Measurements from ENCODE around the gene COL9A2. TPM values are rescaled to one million over a fixed set of nuclear protein-coding genes. Genes with fewer than 3 reads are reported as not detected.

Gene COL9A2
- polyA plus RNA-seq, 2 donors, result 0.54 to 1.3 TPM

GRCh38 chr1:40305871-40306270, 11.2 kb downstream of the COL9A2 start:
- Histone ChIP-seq H3K36me3 (ENCODE audit: control insufficient read depth in 2 of 2, insufficient read depth in 2 of 2, low read length in 1 of 2) (no peaks in the 10 kb centered on the region), H3K4me1 (ENCODE audit: control insufficient read depth in 2 of 2, insufficient read depth in 2 of 2, low read length in 1 of 2) (peaks cover 0 to 3% of the 10 kb centered on the region in 2 donors), H3K27ac (ENCODE audit: low read depth in 2 of 2, low read length in 1 of 2) (no peak overlapping the region), H3K4me3 (ENCODE audit: low read depth in 1 of 2, low read length in 2 of 2) (no peak overlapping the region), H3K9me3 (ENCODE audit: control insufficient read depth in 2 of 2, insufficient read depth in 1 of 2, low read depth in 1 of 2, low read length in 1 of 2) (no peaks in the 10 kb centered on the region), H3K27me3 (ENCODE audit: control insufficient read depth in 1 of 2, insufficient read depth in 2 of 2, low read length in 2 of 2) (no peaks in the 10 kb centered on the region)
- WGBS, 2 donors, result 79 to 91% methylated on average over 2 of the region's 2 CpGs

GRCh38 chr1:40305451-40305850, 11.6 kb downstream of the COL9A2 start:
- Histone ChIP-seq H3K4me3 (ENCODE audit: low read depth in 1 of 2, low read length in 2 of 2) (no peak overlapping the region), H3K27ac (ENCODE audit: low read depth in 2 of 2, low read length in 1 of 2) (no peak overlapping the region), H3K4me1 (ENCODE audit: control insufficient read depth in 2 of 2, insufficient read depth in 2 of 2, low read length in 1 of 2) (peaks cover 0 to 3% of the 10 kb centered on the region in 2 donors), H3K27me3 (ENCODE audit: control insufficient read depth in 1 of 2, insufficient read depth in 2 of 2, low read length in 2 of 2) (no peaks in the 10 kb centered on the region), H3K36me3 (ENCODE audit: control insufficient read depth in 2 of 2, insufficient read depth in 2 of 2, low read length in 1 of 2) (no peaks in the 10 kb centered on the region), H3K9me3 (ENCODE audit: control insufficient read depth in 2 of 2, insufficient read depth in 1 of 2, low read depth in 1 of 2, low read length in 1 of 2) (no peaks in the 10 kb centered on the region)
- 77 to 78% methylated on average over 5 of the region's 5 CpGs for WGBS, 2 donors

GRCh38 chr1:40303790-40304189, 13.3 kb downstream of the COL9A2 start:
- Histone ChIP-seq H3K27me3 (ENCODE audit: control insufficient read depth in 1 of 2, insufficient read depth in 2 of 2, low read length in 2 of 2) (no peaks in the 10 kb centered on the region), H3K4me3 (ENCODE audit: low read depth in 1 of 2, low read length in 2 of 2) (no peak overlapping the region), H3K36me3 (ENCODE audit: control insufficient read depth in 2 of 2, insufficient read depth in 2 of 2, low read length in 1 of 2) (no peaks in the 10 kb centered on the region), H3K27ac (ENCODE audit: low read depth in 2 of 2, low read length in 1 of 2) (no peak overlapping the region), H3K4me1 (ENCODE audit: control insufficient read depth in 2 of 2, insufficient read depth in 2 of 2, low read length in 1 of 2) (no peaks in the 10 kb centered on the region), H3K9me3 (ENCODE audit: control insufficient read depth in 2 of 2, insufficient read depth in 1 of 2, low read depth in 1 of 2, low read length in 1 of 2) (no peaks in the 10 kb centered on the region)
- 59 to 65% methylated on average over 30 to 33 of the region's 33 CpGs for WGBS, 2 donors

DNA sequence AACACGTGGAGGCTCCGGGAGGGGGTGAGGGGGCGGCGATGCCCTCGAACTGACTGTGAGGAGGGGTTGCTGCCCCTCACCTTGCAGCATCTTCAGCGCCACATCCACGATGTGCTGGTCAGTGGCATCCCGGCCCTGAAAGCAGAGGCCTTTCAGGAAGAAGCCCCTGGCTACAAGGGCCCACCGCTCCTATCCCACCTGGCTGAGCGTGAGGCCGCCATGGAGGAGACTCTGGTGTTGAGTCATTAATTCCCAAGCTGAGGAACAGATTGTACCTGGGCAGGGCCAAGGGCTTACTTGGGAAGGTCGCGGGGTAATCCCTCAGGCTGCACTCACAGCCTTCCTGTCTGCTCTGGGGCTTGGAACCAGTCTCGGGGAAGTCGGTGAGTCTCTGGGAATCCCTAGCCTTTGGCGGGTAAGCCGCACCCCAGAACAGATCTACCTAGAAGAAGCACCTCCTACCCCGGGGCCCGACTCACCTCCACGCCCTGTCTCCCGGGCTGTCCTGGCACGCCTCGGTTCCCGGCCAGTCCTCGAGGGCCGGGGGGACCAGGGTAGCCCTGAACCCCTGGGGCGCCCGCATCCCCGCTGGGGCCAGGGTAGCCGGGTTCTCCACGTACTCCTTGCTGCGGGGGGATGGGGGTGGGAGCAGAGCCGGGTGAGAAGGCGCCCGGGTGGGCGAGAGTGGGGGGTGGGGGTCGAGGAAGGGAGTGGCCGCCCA, 13.9 kb downstream of the COL9A2 start:
- Histone ChIP-seq H3K9me3 (ENCODE audit: control insufficient read depth in 2 of 2, insufficient read depth in 1 of 2, low read depth in 1 of 2, low read length in 1 of 2) (no peaks in the 10 kb centered on the region), H3K27ac (ENCODE audit: low read depth in 2 of 2, low read length in 1 of 2) (no peak overlapping the region), H3K4me1 (ENCODE audit: control insufficient read depth in 2 of 2, insufficient read depth in 2 of 2, low read length in 1 of 2) (no peaks in the 10 kb centered on the region), H3K4me3 (ENCODE audit: low read depth in 1 of 2, low read length in 2 of 2) (no peak overlapping the region), H3K36me3 (ENCODE audit: control insufficient read depth in 2 of 2, insufficient read depth in 2 of 2, low read length in 1 of 2) (no peaks in the 10 kb centered on the region), H3K27me3 (ENCODE audit: control insufficient read depth in 1 of 2, insufficient read depth in 2 of 2, low read length in 2 of 2) (no peaks in the 10 kb centered on the region)
- WGBS, 2 donors, result 65 to 66% methylated on average over 34 to 38 of the region's 38 CpGs

DNA sequence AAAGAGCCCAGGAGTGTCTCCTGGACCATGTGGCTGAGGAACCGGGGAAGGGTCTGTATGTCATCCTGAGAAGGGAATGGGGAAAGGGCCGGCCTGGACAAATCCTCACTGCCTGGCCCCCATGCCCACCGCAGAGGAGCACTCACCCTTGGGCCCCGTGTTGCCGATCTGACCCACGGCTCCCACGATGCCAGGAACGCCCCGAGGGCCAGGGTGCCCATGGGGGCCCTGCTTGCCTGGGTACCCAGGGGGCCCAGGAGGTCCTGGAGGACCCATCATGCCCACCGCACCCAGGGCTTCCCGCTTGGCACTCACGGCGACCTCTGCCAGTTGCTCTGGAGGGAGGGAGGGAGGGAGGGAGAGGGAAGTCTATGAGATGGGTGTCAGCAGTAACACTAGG, 14.6 kb downstream of the COL9A2 start:
- H3K4me3 ChIP-seq (ENCODE audit: low read depth in 1 of 2, low read length in 2 of 2), result no peak overlapping the region
- no peak overlapping the region for H3K27ac ChIP-seq (ENCODE audit: low read depth in 2 of 2, low read length in 1 of 2)
- 91 to 93% methylated on average over 13 of the region's 13 CpGs for WGBS, 2 donors
- H3K36me3 ChIP-seq (ENCODE audit: control insufficient read depth in 2 of 2, insufficient read depth in 2 of 2, low read length in 1 of 2), result no peaks in the 10 kb centered on the region
- no peaks in the 10 kb centered on the region for H3K27me3 ChIP-seq (ENCODE audit: control insufficient read depth in 1 of 2, insufficient read depth in 2 of 2, low read length in 2 of 2)
- H3K9me3 ChIP-seq (ENCODE audit: control insufficient read depth in 2 of 2, insufficient read depth in 1 of 2, low read depth in 1 of 2, low read length in 1 of 2), result no peaks in the 10 kb centered on the region
- no peaks in the 10 kb centered on the region for H3K4me1 ChIP-seq (ENCODE audit: control insufficient read depth in 2 of 2, insufficient read depth in 2 of 2, low read length in 1 of 2)

DNA sequence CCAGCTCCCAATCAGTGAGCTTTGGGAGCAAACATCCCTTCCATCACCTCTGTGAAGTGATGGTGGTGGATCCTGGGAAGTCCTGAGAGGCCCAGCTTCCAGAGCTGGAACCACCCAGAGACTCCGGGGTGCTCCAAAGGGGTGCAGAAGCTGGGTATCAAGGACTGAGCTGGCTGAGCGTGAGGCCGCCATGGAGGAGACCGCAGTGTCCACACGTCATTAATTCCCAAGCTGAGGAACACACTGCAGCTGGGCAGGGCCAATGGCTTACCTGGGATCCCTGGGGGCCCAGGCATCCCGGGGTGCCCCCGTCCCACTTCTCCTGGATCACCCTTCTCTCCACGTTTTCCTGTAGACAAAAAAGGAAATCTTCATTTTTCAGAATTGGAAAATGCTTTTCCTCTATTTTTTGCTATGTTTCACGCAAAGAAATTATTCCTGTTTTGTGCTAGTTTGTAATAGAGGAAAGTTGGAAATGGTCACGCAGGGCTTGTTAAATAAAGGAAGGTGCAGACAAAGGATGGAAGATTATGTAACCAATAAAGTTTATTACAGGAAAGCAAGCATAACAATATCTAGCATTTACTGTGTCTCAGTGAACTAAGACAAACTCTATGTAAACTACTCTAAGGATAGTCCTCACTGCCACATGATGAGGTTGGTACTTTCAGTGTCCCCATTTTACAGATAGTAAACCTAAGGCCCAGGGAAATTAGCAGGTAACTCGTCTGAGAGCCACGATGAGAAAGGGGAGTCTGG, 15.4 kb downstream of the COL9A2 start:
- Histone ChIP-seq H3K36me3 (ENCODE audit: control insufficient read depth in 2 of 2, insufficient read depth in 2 of 2, low read length in 1 of 2) (no peaks in the 10 kb centered on the region), H3K9me3 (ENCODE audit: control insufficient read depth in 2 of 2, insufficient read depth in 1 of 2, low read depth in 1 of 2, low read length in 1 of 2) (no peaks in the 10 kb centered on the region), H3K27me3 (ENCODE audit: control insufficient read depth in 1 of 2, insufficient read depth in 2 of 2, low read length in 2 of 2) (no peaks in the 10 kb centered on the region), H3K27ac (ENCODE audit: low read depth in 2 of 2, low read length in 1 of 2) (no peak overlapping the region), H3K4me1 (ENCODE audit: control insufficient read depth in 2 of 2, insufficient read depth in 2 of 2, low read length in 1 of 2) (no peaks in the 10 kb centered on the region), H3K4me3 (ENCODE audit: low read depth in 1 of 2, low read length in 2 of 2) (no peak overlapping the region)
- 93% methylated on average over 12 of the region's 12 CpGs for WGBS, 2 donors

DNA sequence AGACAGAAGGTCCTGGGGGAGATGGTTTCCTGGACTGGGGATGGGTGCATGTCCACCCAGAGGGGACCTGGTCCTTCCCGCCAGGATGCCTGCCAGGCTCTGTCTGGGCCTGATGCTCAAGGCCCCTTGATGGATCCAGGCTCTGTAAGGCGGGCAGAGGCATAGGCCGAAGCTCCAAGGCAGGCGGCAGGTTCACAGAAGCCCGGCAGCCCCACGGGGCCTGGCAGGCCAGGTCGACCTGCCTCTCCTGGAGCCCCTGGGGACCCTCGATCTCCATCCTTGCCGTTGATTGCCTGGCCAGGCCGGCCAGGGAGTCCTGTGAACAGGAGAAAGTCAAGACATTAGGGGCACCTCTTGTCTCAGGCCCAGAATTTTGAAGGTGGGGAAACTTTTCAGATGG, 16.0 kb downstream of the COL9A2 start:
- 87 to 91% methylated on average over 10 of the region's 10 CpGs for WGBS, 2 donors
- Histone ChIP-seq H3K9me3 (ENCODE audit: control insufficient read depth in 2 of 2, insufficient read depth in 1 of 2, low read depth in 1 of 2, low read length in 1 of 2) (no peaks in the 10 kb centered on the region), H3K36me3 (ENCODE audit: control insufficient read depth in 2 of 2, insufficient read depth in 2 of 2, low read length in 1 of 2) (no peaks in the 10 kb centered on the region)

GRCh38 chr1:40300651-40301050, 16.4 kb downstream of the COL9A2 start:
- no peak overlapping the region for H3K4me3 ChIP-seq (ENCODE audit: low read depth in 1 of 2, low read length in 2 of 2)
- no peaks in the 10 kb centered on the region for H3K27me3 ChIP-seq (ENCODE audit: control insufficient read depth in 1 of 2, insufficient read depth in 2 of 2, low read length in 2 of 2)
- WGBS, 2 donors, result 88 to 94% methylated on average over 9 of the region's 9 CpGs
- no peaks in the 10 kb centered on the region for H3K9me3 ChIP-seq (ENCODE audit: control insufficient read depth in 2 of 2, insufficient read depth in 1 of 2, low read depth in 1 of 2, low read length in 1 of 2)
- H3K27ac ChIP-seq (ENCODE audit: low read depth in 2 of 2, low read length in 1 of 2), result no peak overlapping the region
- H3K36me3 ChIP-seq (ENCODE audit: control insufficient read depth in 2 of 2, insufficient read depth in 2 of 2, low read length in 1 of 2), result no peaks in the 10 kb centered on the region
- no peaks in the 10 kb centered on the region for H3K4me1 ChIP-seq (ENCODE audit: control insufficient read depth in 2 of 2, insufficient read depth in 2 of 2, low read length in 1 of 2)

More for the DNA sequence above, 16.0 kb downstream of the COL9A2 start:
- no peak overlapping the region for H3K4me3 ChIP-seq (ENCODE audit: low read depth in 1 of 2, low read length in 2 of 2)
- H3K27me3 ChIP-seq (ENCODE audit: control insufficient read depth in 1 of 2, insufficient read depth in 2 of 2, low read length in 2 of 2), result no peaks in the 10 kb centered on the region
- H3K27ac ChIP-seq (ENCODE audit: low read depth in 2 of 2, low read length in 1 of 2), result no peak overlapping the region
- H3K4me1 ChIP-seq (ENCODE audit: control insufficient read depth in 2 of 2, insufficient read depth in 2 of 2, low read length in 1 of 2), result no peaks in the 10 kb centered on the region

DNA sequence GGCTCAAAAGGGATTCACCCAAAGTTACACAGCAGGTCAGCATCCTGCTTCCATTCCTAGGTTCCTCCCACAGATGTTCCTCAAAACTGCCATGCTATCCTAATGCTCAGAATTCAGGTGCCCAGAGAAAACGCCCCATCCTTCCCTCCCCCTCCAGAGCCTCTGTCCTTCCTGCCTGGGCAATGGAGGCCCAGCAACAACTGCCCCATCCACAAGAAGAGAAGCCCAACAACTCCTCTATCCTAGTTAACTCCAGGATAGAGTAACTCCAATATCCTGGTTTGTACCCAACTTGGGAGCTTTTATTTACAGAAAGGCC, 16.9 kb downstream of the COL9A2 start:
- H3K4me1 ChIP-seq (ENCODE audit: control insufficient read depth in 2 of 2, insufficient read depth in 2 of 2, low read length in 1 of 2), result no peaks in the 10 kb centered on the region
- no peak overlapping the region for H3K27ac ChIP-seq (ENCODE audit: low read depth in 2 of 2, low read length in 1 of 2)
- H3K4me3 ChIP-seq (ENCODE audit: low read depth in 1 of 2, low read length in 2 of 2), result no peak overlapping the region
- WGBS, 2 donors, result 75 to 80% methylated on average over 1 of the region's 1 CpG
- H3K27me3 ChIP-seq (ENCODE audit: control insufficient read depth in 1 of 2, insufficient read depth in 2 of 2, low read length in 2 of 2), result no peaks in the 10 kb centered on the region
- no peaks in the 10 kb centered on the region for H3K36me3 ChIP-seq (ENCODE audit: control insufficient read depth in 2 of 2, insufficient read depth in 2 of 2, low read length in 1 of 2)
- H3K9me3 ChIP-seq (ENCODE audit: control insufficient read depth in 2 of 2, insufficient read depth in 1 of 2, low read depth in 1 of 2, low read length in 1 of 2), result no peaks in the 10 kb centered on the region
